HepG2 (cell line): Measurements from ENCODE around the gene POLRMT. TPM values are rescaled to one million over a fixed set of nuclear protein-coding genes. Genes with fewer than 3 reads are reported as not detected.

Experiments used
- ATM ChIP-seq: fragments of 450-650 bp; IDR thresholded peaks from 2 replicates; pipeline ENCODE4 v1.7.1; 2017; ENCODE audit warnings: mild to moderate bottlenecking, borderline replicate concordance
- CCDC6 ChIP-seq: sonication (generic); formaldehyde crosslinking; IDR thresholded peaks from 2 replicates; pipeline ENCODE4 v1.8.1; 2022; ENCODE audit warnings: mild to moderate bottlenecking, missing genetic modification reagents, moderate library complexity
- FOXC1 ChIP-seq: sonication (generic); formaldehyde crosslinking; IDR thresholded peaks from 2 replicates; pipeline ENCODE4 v1.8.0; 2022; ENCODE audit warnings: mild to moderate bottlenecking, missing genetic modification reagents, borderline replicate concordance
- FOXK1 ChIP-seq: sonication (generic); formaldehyde crosslinking; IDR thresholded peaks from 2 replicates; pipeline ENCODE4 v1.4.0; 2020; ENCODE audit warnings: low read depth, missing genetic modification reagents, borderline replicate concordance
- FOXM1 ChIP-seq: sonication (generic); formaldehyde crosslinking; IDR thresholded peaks from 2 replicates; pipeline ENCODE4 v1.5.0; 2020; ENCODE audit warnings: missing genetic modification reagents
- HES4 ChIP-seq: sonication (generic); formaldehyde crosslinking; IDR thresholded peaks from 2 replicates; pipeline ENCODE4 v1.9.0; 2021; ENCODE audit warnings: mild to moderate bottlenecking, missing genetic modification reagents, borderline replicate concordance
- ISL2 ChIP-seq: sonication (generic); formaldehyde crosslinking; IDR thresholded peaks from 2 replicates; pipeline ENCODE4 v1.5.0; 2020; ENCODE audit warnings: missing genetic modification reagents
- KDM2A ChIP-seq: sonication (generic); formaldehyde crosslinking; IDR thresholded peaks from 2 replicates; pipeline ENCODE4 v1.4.0; 2020; ENCODE audit warnings: low read depth, missing genetic modification reagents, borderline replicate concordance
- KLF6 ChIP-seq: IDR thresholded peaks from 2 replicates; pipeline ENCODE4 v1.8.0; 2016; ENCODE audit warnings: missing biosample characterization, missing genetic modification reagents
- MEF2D ChIP-seq: sonication (generic); formaldehyde crosslinking; IDR thresholded peaks from 2 replicates; pipeline ENCODE4 v1.5.1; 2020; ENCODE audit warnings: mild to moderate bottlenecking, missing genetic modification reagents
- SIX4 ChIP-seq: sonication (generic); formaldehyde crosslinking; IDR thresholded peaks from 2 replicates; pipeline ENCODE4 v1.4.0; 2020; ENCODE audit warnings: missing genetic modification reagents
- SMC3 ChIP-seq: IDR thresholded peaks from 2 replicates; pipeline ENCODE4 v1.6.1; 2011; ENCODE audit warnings: low read length, improper control_type of control experiment
- YEATS2 ChIP-seq: sonication (generic); formaldehyde crosslinking; IDR thresholded peaks from 2 replicates; pipeline ENCODE4 v1.4.0; 2020; ENCODE audit warnings: missing genetic modification reagents, borderline replicate concordance
- ZFP90 ChIP-seq: sonication (generic); formaldehyde crosslinking; IDR thresholded peaks from 2 replicates; pipeline ENCODE4 v1.8.0; 2022; ENCODE audit warnings: missing genetic modification reagents, mild to moderate bottlenecking, inconsistent platforms, borderline replicate concordance
- ZNF337 ChIP-seq: sonication (generic); formaldehyde crosslinking; IDR thresholded peaks from 2 replicates; pipeline ENCODE4 v1.5.1; 2020; ENCODE audit warnings: missing genetic modification reagents, low read depth, mild to moderate bottlenecking, borderline replicate concordance
- ZNF556 ChIP-seq: sonication (generic); formaldehyde crosslinking; IDR thresholded peaks from 2 replicates; pipeline ENCODE4 v1.4.0; 2020; ENCODE audit warnings: mild to moderate bottlenecking, missing genetic modification reagents, borderline replicate concordance
- ZNF747 ChIP-seq: sonication (generic); formaldehyde crosslinking; IDR thresholded peaks from 2 replicates; pipeline ENCODE4 v1.8.1; 2023; ENCODE audit warnings: missing genetic modification reagents, mild to moderate bottlenecking, borderline replicate concordance
- ZNF768 ChIP-seq: sonication (generic); formaldehyde crosslinking; IDR thresholded peaks from 2 replicates; pipeline ENCODE4 v1.4.0; 2020; ENCODE audit warnings: missing genetic modification reagents
- ZNF776 ChIP-seq: sonication (generic); formaldehyde crosslinking; IDR thresholded peaks from 2 replicates; pipeline ENCODE4 v1.4.0; 2020; ENCODE audit warnings: mild to moderate bottlenecking, missing genetic modification reagents
- polyA plus RNA-seq, 8 experiments: library from polyadenylated mRNA; depleted of rRNA in 3 of 8; stranded (reverse) in 7 of 8; unstranded in 1 of 8; fragments of >200 nt; fragmentation: Illumina TruSeq in 4 of 8; extraction: Trizol in 4 of 8; gene quantifications; 2 replicates each; pipeline versions ENCODE4 v1.2.1 to v1.2.3, GENCODE V29; 2011 to 2016; ENCODE audit warnings: low read depth in 4 of 8, missing spikeins in 1 of 8, mixed read lengths in 1 of 8; ENCODE audit not compliant: insufficient read depth in 1 of 8
- total RNA-seq, 5 experiments: library from RNA; depleted of rRNA; stranded (reverse); fragments of >200 nt; fragmentation: Illumina TruSeq; extraction: Trizol; gene quantifications; 2 replicates each; pipeline ENCODE4 v1.2.3, GENCODE V29; 2016; ENCODE audit warnings: low read depth in 1 of 5
- TF ChIP-seq, protein P1 (sequence below), 2 experiments: sonication (generic) in 1 of 2; formaldehyde crosslinking in 1 of 2; IDR thresholded peaks; 2 replicates each; pipeline versions ENCODE4 v1.4.0 to v1.6.1; 2018 to 2020; ENCODE audit warnings: missing genetic modification reagents in 2 of 2, borderline replicate concordance in 1 of 2, low read depth in 1 of 2, mild to moderate bottlenecking in 1 of 2, missing biosample characterization in 1 of 2
- TF ChIP-seq, protein P2 (sequence below): sonication (generic); formaldehyde crosslinking; IDR thresholded peaks from 2 replicates; pipeline ENCODE4 v1.4.0; 2020; ENCODE audit warnings: missing genetic modification reagents
- TF ChIP-seq, protein P3 (sequence below): IDR thresholded peaks from 2 replicates; pipeline ENCODE4 v1.6.1; 2016; ENCODE audit warnings: low read depth
- TF ChIP-seq, protein P4 (sequence below): sonication (generic); formaldehyde crosslinking; IDR thresholded peaks from 2 replicates; pipeline ENCODE4 v1.5.1; 2020; ENCODE audit warnings: missing genetic modification reagents, mild to moderate bottlenecking, borderline replicate concordance

The POLRMT gene
- total and polyA plus RNA-seq, 2 of the 13 experiments (the other 11 are each of a cell fraction or from before 2014, with no cell fraction given), result 78.0 to 101 TPM

DNA sequence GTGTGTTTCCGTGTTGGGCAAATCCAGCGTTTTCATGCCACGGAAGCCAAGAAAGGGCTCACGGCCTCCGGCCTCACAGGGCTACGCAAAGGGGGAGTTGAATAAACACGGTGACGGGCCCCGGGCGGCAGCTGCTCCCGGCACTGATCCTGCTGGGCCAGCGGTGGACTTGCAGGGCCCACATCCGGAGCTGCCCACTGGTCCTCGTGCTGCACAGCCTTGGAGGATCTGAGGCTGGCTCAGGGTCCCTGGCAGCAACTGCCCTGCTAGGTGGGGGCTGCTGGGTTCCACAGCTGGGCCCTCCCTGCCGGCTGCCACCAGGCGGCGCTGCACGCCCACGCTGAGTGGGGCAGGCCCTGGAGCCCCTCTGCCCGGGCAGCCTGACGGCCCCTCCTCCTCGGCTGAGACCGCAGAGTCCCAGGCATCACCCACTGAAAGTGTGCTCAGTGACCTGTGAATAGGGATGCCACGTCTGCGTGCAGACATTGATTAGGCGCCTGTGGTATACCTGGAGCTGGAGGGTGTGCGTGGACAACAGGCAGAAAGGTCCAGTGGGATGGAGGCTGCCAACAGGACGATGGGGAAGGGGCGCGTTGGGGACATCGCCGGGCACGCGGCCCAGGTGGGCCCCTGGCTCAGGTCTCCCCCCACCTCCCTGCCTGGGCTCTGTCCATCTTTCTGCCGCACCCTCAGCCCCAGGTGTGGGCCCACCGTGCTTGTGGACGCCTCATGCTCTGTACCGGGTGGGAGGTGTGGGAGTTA is 48.9 kb downstream of the POLRMT start (continued):
- TF ChIP-seq, protein P1, sequence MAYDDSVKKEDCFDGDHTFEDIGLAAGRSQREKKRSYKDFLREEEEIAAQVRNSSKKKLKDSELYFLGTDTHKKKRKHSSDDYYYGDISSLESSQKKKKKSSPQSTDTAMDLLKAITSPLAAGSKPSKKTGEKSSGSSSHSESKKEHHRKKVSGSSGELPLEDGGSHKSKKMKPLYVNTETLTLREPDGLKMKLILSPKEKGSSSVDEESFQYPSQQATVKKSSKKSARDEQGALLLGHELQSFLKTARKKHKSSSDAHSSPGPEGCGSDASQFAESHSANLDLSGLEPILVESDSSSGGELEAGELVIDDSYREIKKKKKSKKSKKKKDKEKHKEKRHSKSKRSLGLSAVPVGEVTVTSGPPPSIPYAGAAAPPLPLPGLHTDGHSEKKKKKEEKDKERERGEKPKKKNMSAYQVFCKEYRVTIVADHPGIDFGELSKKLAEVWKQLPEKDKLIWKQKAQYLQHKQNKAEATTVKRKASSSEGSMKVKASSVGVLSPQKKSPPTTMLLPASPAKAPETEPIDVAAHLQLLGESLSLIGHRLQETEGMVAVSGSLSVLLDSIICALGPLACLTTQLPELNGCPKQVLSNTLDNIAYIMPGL (CRISPR knock-in tag; IDR thresholded peaks at IDR 0.05; ENCODE audit: borderline replicate concordance in 1 of 2, low read depth in 1 of 2), result peak; percentile 26 to 88; a peak in 2 of 4 replicates
- TF ChIP-seq, protein P2, sequence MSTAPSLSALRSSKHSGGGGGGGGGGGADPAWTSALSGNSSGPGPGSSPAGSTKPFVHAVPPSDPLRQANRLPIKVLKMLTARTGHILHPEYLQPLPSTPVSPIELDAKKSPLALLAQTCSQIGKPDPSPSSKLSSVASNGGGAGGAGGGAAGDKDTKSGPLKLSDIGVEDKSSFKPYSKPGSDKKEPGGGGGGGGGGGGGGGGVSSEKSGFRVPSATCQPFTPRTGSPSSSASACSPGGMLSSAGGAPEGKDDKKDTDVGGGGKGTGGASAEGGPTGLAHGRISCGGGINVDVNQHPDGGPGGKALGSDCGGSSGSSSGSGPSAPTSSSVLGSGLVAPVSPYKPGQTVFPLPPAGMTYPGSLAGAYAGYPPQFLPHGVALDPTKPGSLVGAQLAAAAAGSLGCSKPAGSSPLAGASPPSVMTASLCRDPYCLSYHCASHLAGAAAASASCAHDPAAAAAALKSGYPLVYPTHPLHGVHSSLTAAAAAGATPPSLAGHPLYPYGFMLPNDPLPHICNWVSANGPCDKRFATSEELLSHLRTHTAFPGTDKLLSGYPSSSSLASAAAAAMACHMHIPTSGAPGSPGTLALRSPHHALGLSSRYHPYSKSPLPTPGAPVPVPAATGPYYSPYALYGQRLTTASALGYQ, result peak; percentile 42; the same call in 1 of the 2 replicates
- TF ChIP-seq ZNF556 (no peak), CCDC6 (CRISPR knock-in tag) (no peak), KLF6 (CRISPR knock-in tag) (0 out of 2 replicates have a peak, but pooled peaks have one; percentile 50), ZNF768 (CRISPR knock-in tag) (no peak), SIX4 (CRISPR knock-in tag) (no peak), SMC3 (peak; percentile 32; the same call in 1 of the 2 replicates), KDM2A (peak; percentile 97), ZNF337 (CRISPR knock-in tag) (0 out of 2 replicates have a peak, but pooled peaks have one; percentile 87), FOXM1 (CRISPR knock-in tag) (no peak), FOXC1 (CRISPR knock-in tag) (0 out of 2 replicates have a peak, but pooled peaks have one; percentile 36), HES4 (peak; percentile 66; the same call in 1 of the 2 replicates), ATM (no peak), ZNF776 (CRISPR knock-in tag) (peak; percentile 27; the same call in 1 of the 2 replicates), YEATS2 (CRISPR knock-in tag) (peak; percentile 56; the same call in 1 of the 2 replicates), ISL2 (peak; percentile 39; the same call in 1 of the 2 replicates), ZFP90 (CRISPR knock-in tag) (0 out of 2 replicates have a peak, but pooled peaks have one; percentile 60), ZNF747 (peak; percentile 80), FOXK1 (CRISPR knock-in tag) (peak; percentile 33; the same call in 1 of the 2 replicates), MEF2D (CRISPR knock-in tag) (peak; percentile 64)
- TF ChIP-seq, protein P3, sequence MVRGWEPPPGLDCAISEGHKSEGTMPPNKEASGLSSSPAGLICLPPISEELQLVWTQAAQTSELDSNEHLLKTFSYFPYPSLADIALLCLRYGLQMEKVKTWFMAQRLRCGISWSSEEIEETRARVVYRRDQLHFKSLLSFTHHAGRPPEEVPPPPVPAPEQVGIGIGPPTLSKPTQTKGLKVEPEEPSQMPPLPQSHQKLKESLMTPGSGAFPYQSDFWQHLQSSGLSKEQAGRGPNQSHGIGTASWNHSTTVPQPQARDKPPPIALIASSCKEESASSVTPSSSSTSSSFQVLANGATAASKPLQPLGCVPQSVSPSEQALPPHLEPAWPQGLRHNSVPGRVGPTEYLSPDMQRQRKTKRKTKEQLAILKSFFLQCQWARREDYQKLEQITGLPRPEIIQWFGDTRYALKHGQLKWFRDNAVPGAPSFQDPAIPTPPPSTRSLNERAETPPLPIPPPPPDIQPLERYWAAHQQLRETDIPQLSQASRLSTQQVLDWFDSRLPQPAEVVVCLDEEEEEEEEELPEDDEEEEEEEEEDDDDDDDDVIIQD, result peak; percentile 44; the same call in 1 of the 2 replicates
- TF ChIP-seq, protein P4, sequence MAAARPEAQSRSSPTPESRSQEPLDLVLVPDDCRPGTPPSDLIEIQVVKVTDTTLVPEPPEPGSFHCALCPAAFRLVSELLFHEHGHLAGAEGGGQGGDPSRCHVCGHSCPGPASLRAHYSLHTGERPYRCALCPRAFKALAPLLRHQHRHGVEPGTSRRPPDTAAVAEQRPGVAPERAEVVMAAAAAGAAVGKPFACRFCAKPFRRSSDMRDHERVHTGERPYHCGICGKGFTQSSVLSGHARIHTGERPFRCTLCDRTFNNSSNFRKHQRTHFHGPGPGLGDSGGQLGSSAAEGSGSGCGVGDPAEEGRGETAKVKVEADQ (CRISPR knock-in tag), result peak; percentile 71; the same call in 1 of the 2 replicates
